Neuronal stem cell (in vitro differentiated cells): Measurements from ENCODE around the gene MYO1C.

Source experiments
- DNase-seq: peaks from one replicate; pipeline ENCODE4 v3.0.0-alpha.2; 2013; ENCODE audit warnings: low spot score
- H2AFZ ChIP-seq: one replicate; pipeline ENCODE4 v1.6.1; 2013; ENCODE audit warnings: mild to moderate bottlenecking, low read length, inconsistent platforms
- H2AK5ac ChIP-seq: 2 replicates; pipeline ENCODE4 v1.6.1; 2013; ENCODE audit warnings: low read depth, mild to moderate bottlenecking, inconsistent platforms, low read length, moderate library complexity, mixed read lengths
- H2BK120ac ChIP-seq: 2 replicates; pipeline ENCODE4 v1.6.1; 2013; ENCODE audit warnings: low read depth, mild to moderate bottlenecking, inconsistent platforms, low read length, moderate library complexity, mixed read lengths
- H2BK12ac ChIP-seq: one replicate; pipeline ENCODE4 v1.6.1; 2013; ENCODE audit warnings: low read length, inconsistent platforms
- H2BK15ac ChIP-seq: 2 replicates; pipeline ENCODE4 v1.6.1; 2013; ENCODE audit warnings: mild to moderate bottlenecking, low read length, inconsistent platforms, mixed read lengths
- H2BK5ac ChIP-seq: one replicate; pipeline ENCODE4 v1.6.1; 2013; ENCODE audit warnings: inconsistent platforms, mild to moderate bottlenecking, low read length, moderate library complexity
- H3K14ac ChIP-seq: one replicate; pipeline ENCODE4 v1.6.1; 2013; ENCODE audit warnings: low read length, inconsistent platforms
- H3K18ac ChIP-seq: 2 replicates; pipeline ENCODE4 v1.6.1; 2013; ENCODE audit warnings: low read length, inconsistent platforms
- H3K23ac ChIP-seq: 2 replicates; pipeline ENCODE4 v1.6.1; 2013; ENCODE audit warnings: low read depth, mild to moderate bottlenecking, mixed read lengths, low read length, inconsistent platforms; ENCODE audit not compliant: poor library complexity
- H3K27ac ChIP-seq: replicated peaks from 3 replicates; pipeline ENCODE4 v1.5.1; 2013; ENCODE audit warnings: low read length, inconsistent platforms
- H3K27me3 ChIP-seq, 3 experiments: 2 replicates each; pipeline ENCODE4 v1.6.1; 2013; ENCODE audit warnings: low read length in 3 of 3, mild to moderate bottlenecking in 2 of 3, inconsistent platforms in 1 of 3, low read depth in 1 of 3, mixed read lengths in 1 of 3, moderate library complexity in 1 of 3; ENCODE audit not compliant: control insufficient read depth in 3 of 3, insufficient read depth in 3 of 3
- H3K36me3 ChIP-seq, 2 donors: replicated peaks in 1 of 2; 2 replicates each; pipeline ENCODE4 v1.6.1; 2013; ENCODE audit warnings: low read length in 2 of 2; ENCODE audit not compliant: control insufficient read depth in 2 of 2, insufficient read depth in 2 of 2
- H3K4ac ChIP-seq: 2 replicates; pipeline ENCODE4 v1.6.1; 2013; ENCODE audit warnings: inconsistent platforms, mild to moderate bottlenecking, low read length, moderate library complexity
- H3K4me1 ChIP-seq, 2 donors: 1 replicate in 1 of 2; 2 replicates in 1 of 2; pipeline ENCODE4 v1.6.1; 2013; ENCODE audit warnings: low read length in 2 of 2, low read depth in 1 of 2; ENCODE audit not compliant: control insufficient read depth in 2 of 2, insufficient read depth in 1 of 2
- H3K4me2 ChIP-seq: one replicate; pipeline ENCODE4 v1.6.1; 2013; ENCODE audit warnings: mild to moderate bottlenecking, low read length, inconsistent platforms; ENCODE audit not compliant: insufficient read depth, poor library complexity, severe bottlenecking
- H3K4me3 ChIP-seq, 2 donors: 2 replicates each; pipeline ENCODE4 v1.5.1; 2013; ENCODE audit warnings: low read length in 2 of 2, mild to moderate bottlenecking in 2 of 2, inconsistent platforms in 1 of 2, moderate library complexity in 1 of 2
- H3K79me1 ChIP-seq: one replicate; pipeline ENCODE4 v1.6.1; 2013; ENCODE audit warnings: low read depth, mild to moderate bottlenecking, inconsistent platforms, low read length, moderate library complexity
- H3K9ac ChIP-seq: one replicate; pipeline ENCODE4 v1.6.1; 2013; ENCODE audit warnings: mild to moderate bottlenecking, low read depth, low read length, inconsistent platforms; ENCODE audit not compliant: poor library complexity
- H3K9me3 ChIP-seq, 2 donors: replicated peaks in 1 of 2; 2 replicates each; pipeline versions ENCODE3 to v1.6.1; 2013; ENCODE audit warnings: low read length in 2 of 2, mild to moderate bottlenecking in 2 of 2, inconsistent platforms in 1 of 2, low read depth in 1 of 2, mixed read lengths in 1 of 2, moderate library complexity in 1 of 2; ENCODE audit not compliant: control insufficient read depth in 2 of 2, insufficient read depth in 1 of 2
- H4K8ac ChIP-seq: one replicate; pipeline ENCODE4 v1.6.1; 2013; ENCODE audit warnings: low read depth, mild to moderate bottlenecking, inconsistent platforms, low read length, moderate library complexity
- H4K91ac ChIP-seq: one replicate; pipeline ENCODE4 v1.6.1; 2013; ENCODE audit warnings: low read length, low read depth, mild to moderate bottlenecking, inconsistent platforms; ENCODE audit not compliant: poor library complexity
- WGBS, 2 donors: extraction: QIAGEN DNeasy Blood & Tissue Kit; methylation state at CpG; one replicate each; pipeline ENCODE4 v1.1.7; 2013; ENCODE audit warnings: missing lambda C conversion rate in 2 of 2, mixed read lengths in 1 of 2; ENCODE audit not compliant: insufficient read length in 2 of 2, insufficient replicate concordance in 1 of 2; ENCODE audit errors: extremely low coverage in 2 of 2; 5-methylcytosine and 5-hydroxymethylcytosine counted together

MYO1C gene

DNA sequence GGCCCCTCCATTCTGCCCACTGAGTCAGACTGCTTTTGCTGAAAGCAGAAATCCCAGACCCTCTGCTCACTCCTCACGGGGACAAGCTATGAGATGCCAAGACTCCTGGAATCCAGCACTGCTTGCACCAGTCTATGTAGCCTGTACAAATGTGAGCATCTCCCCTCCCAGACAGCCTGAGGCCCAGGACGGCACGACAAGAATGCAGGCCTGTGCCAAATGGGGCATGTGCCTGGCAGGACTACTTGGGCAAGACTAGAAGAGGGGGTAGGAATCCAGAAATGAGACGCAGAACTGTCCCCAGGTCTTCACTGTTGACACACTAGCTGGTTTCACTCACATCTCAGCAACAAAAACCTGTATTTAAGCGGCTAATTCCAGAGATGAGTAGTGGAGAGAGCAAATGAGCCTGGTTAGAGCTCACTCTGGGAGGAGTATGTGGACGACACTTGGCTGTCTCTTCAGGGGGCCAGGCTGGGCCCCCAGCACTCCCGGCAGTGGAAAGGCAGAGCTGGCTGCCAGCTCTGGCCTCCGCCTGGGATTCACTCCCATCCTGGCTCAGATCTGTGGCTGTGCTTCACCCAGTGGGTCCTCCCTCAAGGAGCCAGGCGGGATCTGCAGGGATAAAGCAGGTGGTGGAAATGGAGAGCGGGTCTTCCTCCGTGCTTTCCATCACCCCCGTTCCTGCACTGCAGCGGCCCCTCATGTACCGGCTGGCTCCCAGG is 2.9 kb upstream of the MYO1C start:
- Histone ChIP-seq H2BK120ac (no peak overlapping the region), H4K91ac (no peak overlapping the region), H3K27me3 (no peaks in the 10 kb centered on the region), H3K23ac (no peak overlapping the region), H3K4me3 (no peak overlapping the region), H3K18ac (no peak overlapping the region), H2AK5ac (no peak overlapping the region), H3K79me1 (peaks cover 4% of the 10 kb centered on the region), H3K9me3 (no peaks in the 10 kb centered on the region), H2BK15ac (no peak overlapping the region), H3K9ac (no peak overlapping the region), H4K8ac (no peak overlapping the region), H3K36me3 (peaks cover 2 to 14% of the 10 kb centered on the region in 2 donors), H2AFZ (no peak overlapping the region), H3K27ac (no peak overlapping the region), H3K14ac (no peak overlapping the region), H2BK12ac (no peak overlapping the region), H3K4me2 (no peak overlapping the region), H2BK5ac (no peak overlapping the region), H3K4ac (no peak overlapping the region), H3K4me1 (peaks cover 12 to 14% of the 10 kb centered on the region in 2 donors)
- no CpG with 5 or more reads among the region's 14 CpGs for WGBS, 2 donors
- no peak for DNase-seq

DNA sequence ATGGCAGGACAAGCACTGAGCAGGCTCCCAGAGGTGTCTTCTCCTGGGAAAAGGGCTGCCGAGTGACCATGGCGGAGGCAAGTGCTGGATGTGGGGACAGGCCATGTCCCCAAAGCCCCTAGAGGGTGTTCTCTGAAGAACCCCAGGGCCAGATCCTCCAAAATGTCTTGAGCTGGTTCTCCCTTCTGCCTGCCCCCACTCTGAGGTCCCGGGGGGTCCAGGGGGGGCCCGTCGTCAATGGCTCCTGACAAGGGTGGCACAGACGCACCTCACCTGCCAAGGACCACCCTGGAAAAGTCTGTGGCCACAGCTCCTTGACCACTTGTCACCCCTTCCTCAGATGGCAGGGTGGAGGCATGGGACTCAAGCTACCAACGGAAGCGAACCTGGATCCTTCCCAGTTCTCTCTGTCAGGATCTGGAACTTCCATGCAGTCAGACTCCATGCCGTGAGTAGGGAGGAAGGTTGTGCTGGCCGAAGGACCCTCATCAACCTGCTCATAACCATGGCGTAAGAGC is 2.3 kb upstream of the MYO1C start:
- H3K4ac ChIP-seq = no peak overlapping the region
- H3K4me3 ChIP-seq = no peak overlapping the region
- no peak overlapping the region for H2BK12ac ChIP-seq
- H2BK15ac ChIP-seq = no peak overlapping the region
- H3K79me1 ChIP-seq = peaks cover 4% of the 10 kb centered on the region
- H2AK5ac ChIP-seq = no peak overlapping the region
- DNase-seq = no peak
- H2AFZ ChIP-seq = no peak overlapping the region
- peaks cover 2 to 14% of the 10 kb centered on the region in 2 donors for H3K36me3 ChIP-seq
- no peak overlapping the region for H3K14ac ChIP-seq
- no peak overlapping the region for H2BK5ac ChIP-seq
- H4K91ac ChIP-seq = no peak overlapping the region
- H3K23ac ChIP-seq = no peak overlapping the region
- no peak overlapping the region for H2BK120ac ChIP-seq
- H3K9ac ChIP-seq = peak overlapping the region; percentile 50
- H3K4me2 ChIP-seq = no peak overlapping the region
- WGBS, 2 donors = no CpG with 5 or more reads among the region's 11 CpGs
- H4K8ac ChIP-seq = no peak overlapping the region
- H3K18ac ChIP-seq = no peak overlapping the region
- no peak overlapping the region for H3K27ac ChIP-seq
- no peaks in the 10 kb centered on the region for H3K27me3 ChIP-seq
- H3K9me3 ChIP-seq = no peaks in the 10 kb centered on the region
- H3K4me1 ChIP-seq = peaks cover 14 to 17% of the 10 kb centered on the region in 2 donors

DNA sequence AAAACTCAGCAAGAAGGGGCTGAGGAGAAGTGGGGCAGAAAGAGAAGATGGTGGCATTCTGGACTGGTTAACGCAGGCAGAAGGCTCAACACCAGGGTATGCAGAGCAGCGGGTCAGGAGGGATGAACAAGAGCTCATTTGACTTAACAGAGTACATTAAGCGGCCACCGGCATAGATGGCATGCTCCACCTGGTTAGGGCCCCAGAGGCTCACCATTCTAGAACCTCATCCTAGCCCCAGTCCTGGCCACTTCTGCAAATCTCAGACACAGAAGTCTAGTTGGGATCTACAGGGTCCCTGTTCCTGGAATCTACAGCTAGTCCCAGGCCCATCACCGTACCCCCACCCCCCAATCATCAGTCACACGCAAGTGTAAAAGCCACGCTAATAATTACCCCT is 1.7 kb upstream of the MYO1C start:
- no peak overlapping the region for H3K9ac ChIP-seq
- no peak for DNase-seq
- no peak overlapping the region for H3K23ac ChIP-seq
- H3K9me3 ChIP-seq = no peaks in the 10 kb centered on the region
- peaks cover 14 to 17% of the 10 kb centered on the region in 2 donors for H3K4me1 ChIP-seq
- no peak overlapping the region for H2BK15ac ChIP-seq
- no peak overlapping the region for H3K4me2 ChIP-seq
- no peak overlapping the region for H4K91ac ChIP-seq
- H3K27ac ChIP-seq = no peak overlapping the region
- no peak overlapping the region for H4K8ac ChIP-seq
- H3K4me3 ChIP-seq = no peak overlapping the region
- no peak overlapping the region for H2AK5ac ChIP-seq
- H3K36me3 ChIP-seq = peaks cover 2 to 14% of the 10 kb centered on the region in 2 donors
- H2BK120ac ChIP-seq = no peak overlapping the region
- H3K79me1 ChIP-seq = peaks cover 4% of the 10 kb centered on the region
- no peak overlapping the region for H2BK12ac ChIP-seq
- no peak overlapping the region for H2BK5ac ChIP-seq
- no peak overlapping the region for H3K18ac ChIP-seq
- H3K27me3 ChIP-seq = no peaks in the 10 kb centered on the region
- WGBS, 2 donors = no CpG with 5 or more reads among the region's 7 CpGs
- no peak overlapping the region for H3K14ac ChIP-seq
- H2AFZ ChIP-seq = no peak overlapping the region
- no peak overlapping the region for H3K4ac ChIP-seq

DNA sequence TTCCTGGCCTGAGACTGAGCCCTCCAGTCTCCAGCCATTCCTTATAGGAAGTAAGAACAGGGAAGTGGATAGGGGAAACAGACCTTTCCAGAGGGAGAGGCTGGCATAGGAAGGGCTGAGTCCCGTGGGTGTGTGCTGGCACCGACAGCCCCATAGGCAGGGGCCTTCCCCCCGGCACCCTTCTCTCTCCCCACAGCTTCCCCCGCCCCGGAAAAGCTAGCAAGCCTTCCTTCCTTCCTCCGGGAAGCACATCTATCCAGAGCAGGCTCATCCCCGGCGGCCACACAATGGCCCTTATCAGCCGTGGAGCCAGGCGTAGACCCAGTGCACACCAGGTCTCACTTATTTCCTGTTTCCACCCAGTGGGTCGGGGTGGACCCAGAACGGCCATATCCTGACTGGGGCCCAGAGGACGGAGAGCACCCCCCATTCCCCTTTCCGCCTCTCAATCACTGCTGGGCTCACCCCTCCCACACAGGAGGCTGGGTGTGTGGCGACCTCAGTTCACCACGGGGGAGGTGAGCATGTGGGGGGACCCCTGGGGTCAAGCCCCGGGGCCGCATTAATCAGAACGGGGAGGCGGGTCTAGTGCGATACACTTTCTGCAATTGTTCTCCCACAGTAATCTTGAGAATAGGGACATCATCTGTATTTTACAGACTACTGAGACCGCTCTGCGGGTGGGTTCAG is 950 bp upstream of the MYO1C start:
- Histone ChIP-seq H4K91ac (no peak overlapping the region), H3K36me3 (peaks cover 2 to 14% of the 10 kb centered on the region in 2 donors), H3K79me1 (peaks cover 4% of the 10 kb centered on the region), H3K4me2 (no peak overlapping the region), H2BK5ac (peak overlapping the region; percentile 62), H2BK120ac (no peak overlapping the region), H3K23ac (no peak overlapping the region), H3K18ac (no peak overlapping the region), H3K14ac (no peak overlapping the region), H2BK12ac (no peak overlapping the region), H3K9ac (no peak overlapping the region), H3K4me3 (no peak overlapping the region), H4K8ac (no peak overlapping the region), H2BK15ac (no peak overlapping the region), H3K27me3 (no peaks in the 10 kb centered on the region), H3K27ac (no peak overlapping the region), H3K4ac (no peak overlapping the region), H2AFZ (no peak overlapping the region), H3K9me3 (no peaks in the 10 kb centered on the region), H3K4me1 (peaks cover 20 to 23% of the 10 kb centered on the region in 2 donors), H2AK5ac (no peak overlapping the region)
- no peak for DNase-seq
- WGBS, 2 donors = no CpG with 5 or more reads among the region's 23 CpGs
